ENCODE data around the gene ENPP1.

GRCh38 chr6:131831886-131832285 is 24.1 kb downstream of the ENPP1 start:
- no peak for TF ChIP-seq EZH2 (IDR thresholded peaks at IDR 0.05; ENCODE audit: low read length, missing control alignments)
- TF ChIP-seq, protein P1, sequence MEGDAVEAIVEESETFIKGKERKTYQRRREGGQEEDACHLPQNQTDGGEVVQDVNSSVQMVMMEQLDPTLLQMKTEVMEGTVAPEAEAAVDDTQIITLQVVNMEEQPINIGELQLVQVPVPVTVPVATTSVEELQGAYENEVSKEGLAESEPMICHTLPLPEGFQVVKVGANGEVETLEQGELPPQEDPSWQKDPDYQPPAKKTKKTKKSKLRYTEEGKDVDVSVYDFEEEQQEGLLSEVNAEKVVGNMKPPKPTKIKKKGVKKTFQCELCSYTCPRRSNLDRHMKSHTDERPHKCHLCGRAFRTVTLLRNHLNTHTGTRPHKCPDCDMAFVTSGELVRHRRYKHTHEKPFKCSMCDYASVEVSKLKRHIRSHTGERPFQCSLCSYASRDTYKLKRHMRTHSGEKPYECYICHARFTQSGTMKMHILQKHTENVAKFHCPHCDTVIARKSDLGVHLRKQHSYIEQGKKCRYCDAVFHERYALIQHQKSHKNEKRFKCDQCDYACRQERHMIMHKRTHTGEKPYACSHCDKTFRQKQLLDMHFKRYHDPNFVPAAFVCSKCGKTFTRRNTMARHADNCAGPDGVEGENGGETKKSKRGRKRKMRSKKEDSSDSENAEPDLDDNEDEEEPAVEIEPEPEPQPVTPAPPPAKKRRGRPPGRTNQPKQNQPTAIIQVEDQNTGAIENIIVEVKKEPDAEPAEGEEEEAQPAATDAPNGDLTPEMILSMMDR (conservative IDR thresholded peaks at IDR 0.05 in 1 of 2, IDR thresholded peaks at IDR 0.05 in 1 of 2; ENCODE audit: low read depth in 1 of 2, low read length in 2 of 2) = no peak
